SU-DHL-6 (cell line): ENCODE results near the gene METTL14.

Source experiments
- H2AFZ ChIP-seq: fragments of 200-600 bp; sonication (generic); 2 replicates; pipeline ENCODE4 v1.6.1; 2014; ENCODE audit warnings: low read depth, mild to moderate bottlenecking, moderate library complexity, mixed read lengths, antibody characterized with exemption, low read length; ENCODE audit not compliant: severe bottlenecking
- H3F3A ChIP-seq: fragments of 200-600 bp; shearing (Covaris generic); 2 replicates; pipeline ENCODE4 v1.6.0; 2016; ENCODE audit warnings: antibody characterized with exemption, mild to moderate bottlenecking; ENCODE audit not compliant: insufficient read depth
- H3K27ac ChIP-seq: fragments of 200-600 bp; sonication (generic); 2 replicates; pipeline ENCODE4 v1.5.1; 2016; ENCODE audit warnings: low read depth, mild to moderate bottlenecking, low read length, moderate library complexity, mixed read lengths
- H3K27me3 ChIP-seq: fragments of 200-600 bp; sonication (generic), shearing (Covaris generic); 2 replicates; pipeline ENCODE4 v1.6.0; 2014; ENCODE audit warnings: mild to moderate bottlenecking, low read length
- H3K36me3 ChIP-seq: fragments of 200-600 bp; sonication (generic); 2 replicates; pipeline ENCODE4 v1.6.1; 2014; ENCODE audit warnings: mild to moderate bottlenecking, low read length, mixed read lengths
- H3K4me2 ChIP-seq: fragments of 300-600, 200-600 bp; shearing (Covaris generic), sonication (generic); 2 replicates; pipeline ENCODE4 v1.6.0; 2014; ENCODE audit warnings: low read length, low read depth, mild to moderate bottlenecking; ENCODE audit not compliant: poor library complexity, severe bottlenecking
- H3K4me3 ChIP-seq: fragments of 200-600 bp; sonication (generic); 2 replicates; pipeline ENCODE4 v1.5.1; 2014; ENCODE audit warnings: antibody characterized with exemption, low read length, mild to moderate bottlenecking, mixed read lengths; ENCODE audit not compliant: insufficient read depth, poor library complexity, severe bottlenecking
- H3K79me2 ChIP-seq: fragments of 200-600 bp; sonication (generic); 2 replicates; pipeline ENCODE4 v1.6.1; 2014; ENCODE audit warnings: mild to moderate bottlenecking, low read length, moderate library complexity; ENCODE audit not compliant: insufficient read depth
- H3K9ac ChIP-seq: fragments of 200-600 bp; sonication (generic); 2 replicates; pipeline ENCODE4 v1.7.0; 2014; ENCODE audit warnings: mild to moderate bottlenecking, low read length
- H3K9me2 ChIP-seq: fragments of 200-600 bp; sonication (generic); replicated peaks from 2 replicates; pipeline ENCODE4 v1.6.1; 2014; ENCODE audit warnings: low read length; ENCODE audit not compliant: insufficient read depth
- H3K9me3 ChIP-seq: fragments of 200-600 bp; sonication (generic); 2 replicates; pipeline ENCODE4 v1.6.1; 2014; ENCODE audit warnings: low read length, mixed read lengths; ENCODE audit not compliant: insufficient read depth
- H4K20me1 ChIP-seq: fragments of 200-600 bp; sonication (generic); 2 replicates; pipeline ENCODE4 v1.6.1; 2014; ENCODE audit warnings: low read depth, mild to moderate bottlenecking, antibody characterized with exemption, low read length, moderate library complexity, mixed read lengths
- CTCF ChIP-seq: fragments of 200-600 bp; sonication (generic); IDR thresholded peaks from one replicate; pipeline ENCODE4 v1.5.1; 2017; ENCODE audit warnings: antibody characterized with exemption, mild to moderate bottlenecking, low read length, moderate library complexity; ENCODE audit not compliant: insufficient read depth, poor library complexity, severe bottlenecking
- EZH2phosphoT487 ChIP-seq: fragments of 200-600 bp; sonication (generic), shearing (Covaris generic); conservative IDR thresholded peaks from 2 replicates; pipeline ENCODE4 v1.6.1; 2018; ENCODE audit warnings: mild to moderate bottlenecking, antibody characterized with exemption, low read length, moderate library complexity, mixed read lengths

METTL14 gene

GRCh38 chr4:118703118-118703517 lies 17.9 kb downstream of the METTL14 start:
- Histone ChIP-seq H3K27me3 (no peaks in the 10 kb centered on the region), H3K4me3 (no peak overlapping the region), H3K27ac (no peak overlapping the region), H3K36me3 (no peaks in the 10 kb centered on the region; the same call in 1 of the 2 replicates), H3K9me2 (no peaks in the 10 kb centered on the region), H3K79me2 (no peaks in the 10 kb centered on the region), H3K4me2 (no peak overlapping the region), H2AFZ (no peak overlapping the region), H3K9me3 (no peaks in the 10 kb centered on the region), H3K9ac (no peak overlapping the region), H3F3A (no peaks in the 10 kb centered on the region), H4K20me1 (no peaks in the 10 kb centered on the region)
- TF ChIP-seq CTCF: no peak
- no peak for TF ChIP-seq EZH2phosphoT487

GRCh38 chr4:118711052-118711451 lies 25.9 kb downstream of the METTL14 start:
- Histone ChIP-seq H4K20me1 (no peaks in the 10 kb centered on the region), H3K79me2 (no peaks in the 10 kb centered on the region), H3K9ac (no peak overlapping the region), H3F3A (no peaks in the 10 kb centered on the region), H3K4me2 (no peak overlapping the region), H3K9me2 (no peaks in the 10 kb centered on the region), H3K27me3 (no peaks in the 10 kb centered on the region), H3K4me3 (no peak overlapping the region), H3K9me3 (no peaks in the 10 kb centered on the region), H3K27ac (no peak overlapping the region), H3K36me3 (no peaks in the 10 kb centered on the region; the same call in 1 of the 2 replicates), H2AFZ (no peak overlapping the region)
- no peak for TF ChIP-seq CTCF
- TF ChIP-seq EZH2phosphoT487: no peak

GRCh38 chr4:118712872-118713271 lies 27.7 kb downstream of the METTL14 start:
- Histone ChIP-seq H3K9me3 (no peaks in the 10 kb centered on the region), H3K79me2 (no peaks in the 10 kb centered on the region), H3K36me3 (no peaks in the 10 kb centered on the region; the same call in 1 of the 2 replicates), H3K4me3 (no peak overlapping the region), H3K27me3 (no peaks in the 10 kb centered on the region), H3K4me2 (no peak overlapping the region), H3K9ac (no peak overlapping the region), H3K27ac (no peak overlapping the region), H4K20me1 (no peaks in the 10 kb centered on the region), H2AFZ (no peak overlapping the region), H3K9me2 (no peaks in the 10 kb centered on the region), H3F3A (no peaks in the 10 kb centered on the region)
- no peak for TF ChIP-seq CTCF
- TF ChIP-seq EZH2phosphoT487: no peak
